ENCODE data around the gene TAL2. TPM values are rescaled to one million over a fixed set of nuclear protein-coding genes. Genes with fewer than 3 reads are reported as not detected.

The TAL2 gene
- total RNA-seq: not detected
- long read RNA-seq: 0 reads

DNA sequence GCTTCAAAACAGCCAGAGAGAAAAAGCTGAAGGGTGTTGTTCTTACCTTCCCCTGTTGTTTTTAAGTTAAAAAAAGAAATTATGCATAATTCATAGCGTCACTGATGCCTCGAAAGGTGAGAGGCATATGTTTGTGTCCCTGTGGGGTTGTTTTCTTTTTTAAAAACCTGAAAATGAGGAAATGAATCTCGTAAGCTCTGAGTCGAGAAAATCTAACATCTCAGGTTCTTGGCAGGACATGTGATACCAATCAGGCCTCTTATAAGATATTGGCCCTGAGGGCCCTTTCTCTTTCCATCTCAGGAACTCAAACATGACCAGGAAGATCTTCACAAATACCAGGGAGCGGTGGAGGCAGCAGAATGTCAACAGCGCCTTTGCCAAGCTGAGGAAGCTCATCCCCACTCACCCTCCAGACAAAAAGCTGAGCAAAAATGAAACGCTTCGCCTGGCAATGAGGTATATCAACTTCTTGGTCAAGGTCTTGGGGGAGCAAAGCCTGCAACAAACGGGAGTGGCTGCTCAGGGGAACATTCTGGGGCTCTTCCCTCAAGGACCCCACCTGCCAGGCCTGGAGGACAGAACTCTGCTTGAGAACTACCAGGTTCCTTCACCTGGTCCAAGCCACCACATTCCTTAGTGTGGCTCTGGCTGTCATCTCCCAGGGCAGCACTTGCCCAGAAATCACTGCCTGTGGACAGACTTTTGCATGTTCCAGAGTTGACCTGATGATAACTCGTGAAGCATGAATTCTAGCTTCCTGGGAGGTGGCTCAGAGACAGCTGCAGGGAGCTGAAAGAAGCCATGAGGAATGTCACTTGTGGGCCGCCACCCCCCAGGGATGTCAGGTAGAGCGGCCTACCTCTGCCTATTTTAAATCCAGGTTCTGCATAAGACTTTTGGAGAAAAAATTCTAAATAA, at the start of gene TAL2:
TSS of gene TAL2 (plus strand) at position 274 of the 921 bp plus-strand sequence. CDS start at position 314, 40 bp downstream.
- intact Hi-C loops (cut with DNase I): no loop called here
- ATAC-seq (no peak), DNase-seq (ENCODE audit: missing footprints) (no peak)

DNA sequence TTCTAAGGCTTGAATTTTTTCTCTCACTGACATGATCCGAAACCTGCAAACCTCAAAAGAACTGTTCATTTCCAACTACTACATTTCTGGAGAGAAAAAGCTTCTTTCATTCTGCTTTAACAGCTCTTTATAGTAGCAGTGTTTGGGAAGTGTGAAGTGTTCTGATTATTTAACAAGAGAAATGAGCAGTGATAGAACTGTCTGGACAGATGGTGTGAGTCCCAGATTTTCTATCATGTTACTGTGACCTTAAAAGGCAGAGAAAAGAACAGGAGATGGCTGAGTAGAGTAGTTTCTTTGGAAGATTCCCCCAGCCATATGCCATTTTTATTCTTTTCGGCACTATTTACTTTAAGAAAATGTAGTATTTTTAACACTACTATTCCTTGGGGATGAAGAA, 41.3 kb upstream of the TAL2 start:
- no peak for DNase-seq (ENCODE audit: missing footprints)
- ATAC-seq: no peak
- intact Hi-C loops (cut with DNase I): no loop called here

DNA sequence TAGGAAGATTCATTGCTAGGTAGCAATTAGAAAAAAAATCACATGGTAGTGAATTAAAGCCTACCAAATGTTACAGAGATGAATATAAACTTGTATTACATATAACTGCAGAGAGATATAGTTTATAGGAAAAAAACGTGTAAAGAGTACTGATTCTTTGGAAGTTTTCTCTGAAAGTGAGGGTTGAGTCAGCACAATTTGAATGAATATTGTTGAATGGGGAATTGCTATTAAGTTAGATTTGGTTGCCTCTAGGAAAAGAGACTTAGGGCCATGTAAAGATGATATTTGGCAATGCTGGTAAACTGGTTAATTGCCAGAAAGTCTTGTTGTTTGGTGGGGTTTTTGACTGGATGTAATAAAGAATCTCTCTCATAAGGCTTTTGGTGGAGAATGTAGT, 37.2 kb upstream of the TAL2 start:
- intact Hi-C loops (cut with DNase I): no loop called here
- ATAC-seq (no peak), DNase-seq (ENCODE audit: missing footprints) (no peak)

DNA sequence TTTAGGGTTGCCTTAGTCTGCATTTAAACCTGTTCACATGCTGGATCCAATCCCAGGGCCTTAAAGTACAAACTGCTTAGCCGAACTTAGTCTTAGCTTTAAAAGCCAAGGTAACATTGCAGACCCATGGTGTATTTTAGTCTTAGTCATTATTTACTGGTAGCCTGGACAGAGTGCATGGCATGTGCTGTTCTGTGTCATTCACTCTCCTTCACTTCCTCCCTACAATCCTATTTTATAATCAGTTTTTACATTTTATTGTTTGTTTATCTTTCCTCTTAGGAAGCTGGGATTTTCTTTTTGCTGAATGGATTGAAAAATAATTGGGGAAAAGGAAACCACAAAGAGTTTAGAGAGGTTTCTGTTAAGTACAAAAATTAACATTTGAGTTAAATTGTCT, 29.4 kb upstream of the TAL2 start:
- no peak for DNase-seq (ENCODE audit: missing footprints)
- no peak for ATAC-seq
- intact Hi-C loops (cut with DNase I): no loop called here

DNA sequence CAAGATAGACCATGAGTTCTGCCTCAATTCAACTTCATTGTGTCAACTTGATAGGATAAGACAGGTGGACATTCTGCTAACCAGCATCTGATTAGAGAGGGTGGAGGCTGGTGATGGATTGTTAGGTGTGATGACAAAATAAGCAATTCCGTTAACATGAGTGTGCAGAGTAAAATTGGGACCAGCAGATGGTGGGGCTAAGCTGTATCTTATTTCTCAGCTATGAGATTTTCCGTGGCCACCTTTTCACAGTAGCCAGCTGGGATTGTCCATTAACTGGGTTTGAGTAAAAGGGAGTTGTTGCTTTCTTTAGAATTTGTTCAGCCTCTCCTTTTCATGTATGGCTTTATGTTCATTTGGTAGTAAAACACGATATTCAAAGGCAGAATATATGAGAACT, 28.8 kb upstream of the TAL2 start:
- intact Hi-C loops (cut with DNase I): no loop called here
- DNase-seq (ENCODE audit: missing footprints) (no peak), ATAC-seq (no peak)

DNA sequence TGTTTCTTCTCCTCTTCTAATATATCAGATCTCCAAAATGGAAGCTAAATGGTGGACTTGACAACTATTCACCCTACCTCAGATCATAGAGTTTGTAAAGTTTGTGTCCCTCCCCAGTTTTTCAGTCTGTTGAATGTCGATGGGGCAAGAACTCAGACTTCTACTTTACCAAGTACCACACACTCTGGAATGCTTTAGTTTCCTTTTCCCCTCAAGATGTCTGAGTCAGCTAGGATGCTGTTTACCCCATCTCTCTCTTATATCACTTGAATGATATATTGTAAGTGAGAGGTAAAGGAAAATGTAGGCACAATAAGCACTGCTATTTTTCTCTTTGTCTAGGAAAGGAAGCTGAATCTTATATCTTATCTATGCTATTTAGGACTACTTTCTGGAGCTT, 25.9 kb upstream of the TAL2 start:
- DNase-seq (ENCODE audit: missing footprints) (no peak), ATAC-seq (no peak)
- intact Hi-C loops (cut with DNase I): no loop called here

DNA sequence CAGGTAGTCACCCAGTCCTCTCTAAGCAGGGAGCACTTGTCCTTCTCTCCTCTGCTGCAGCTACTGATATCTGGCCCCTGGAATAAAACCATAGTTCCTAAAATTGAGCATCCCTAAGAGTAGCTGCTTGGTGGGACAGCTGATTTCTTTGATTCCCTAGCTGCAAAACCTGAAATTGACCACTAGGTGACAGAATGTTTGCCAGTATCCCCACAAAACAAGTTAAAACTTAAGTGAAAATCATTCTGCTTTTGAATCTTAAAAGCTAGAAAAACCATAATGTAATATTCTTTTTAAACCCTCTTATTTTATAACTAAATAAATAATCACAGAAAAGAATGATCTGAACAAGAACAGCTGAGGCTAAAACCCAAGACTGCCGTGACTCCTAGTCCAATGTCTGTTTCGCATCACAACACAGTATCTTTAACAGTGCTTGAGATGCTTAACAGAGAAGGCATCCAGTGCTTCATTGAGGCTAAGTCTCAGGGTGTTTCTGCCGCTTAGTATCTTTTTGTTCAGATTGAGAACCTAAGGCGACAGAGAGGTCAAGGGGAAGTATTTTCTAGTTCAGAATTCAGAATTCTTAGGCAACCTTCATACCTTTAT, 24.4 kb upstream of the TAL2 start:
- ATAC-seq: no peak
- no peak for DNase-seq (ENCODE audit: missing footprints)
- intact Hi-C loops (cut with DNase I): no loop called here

DNA sequence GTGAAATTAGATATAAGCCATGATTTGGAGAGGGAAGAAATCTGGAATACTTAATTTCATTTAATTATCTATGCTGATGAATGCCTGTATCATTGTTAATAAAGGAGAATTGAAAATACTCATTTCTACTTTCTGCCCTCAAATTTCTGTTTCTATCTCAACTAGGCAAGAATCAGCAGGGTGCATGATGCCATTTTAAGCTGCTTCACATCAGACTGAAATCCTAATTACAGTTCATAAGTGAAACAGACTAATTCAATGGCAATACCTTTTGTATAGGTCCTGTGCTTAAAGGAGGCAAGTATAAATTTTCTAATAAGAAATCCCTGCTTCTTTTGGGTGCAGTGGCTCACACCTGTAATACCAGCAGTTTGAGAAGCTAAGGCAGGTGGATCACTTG, 22.3 kb upstream of the TAL2 start:
- intact Hi-C loops (cut with DNase I): no loop called here
- DNase-seq (ENCODE audit: missing footprints) (no peak), ATAC-seq (no peak)

DNA sequence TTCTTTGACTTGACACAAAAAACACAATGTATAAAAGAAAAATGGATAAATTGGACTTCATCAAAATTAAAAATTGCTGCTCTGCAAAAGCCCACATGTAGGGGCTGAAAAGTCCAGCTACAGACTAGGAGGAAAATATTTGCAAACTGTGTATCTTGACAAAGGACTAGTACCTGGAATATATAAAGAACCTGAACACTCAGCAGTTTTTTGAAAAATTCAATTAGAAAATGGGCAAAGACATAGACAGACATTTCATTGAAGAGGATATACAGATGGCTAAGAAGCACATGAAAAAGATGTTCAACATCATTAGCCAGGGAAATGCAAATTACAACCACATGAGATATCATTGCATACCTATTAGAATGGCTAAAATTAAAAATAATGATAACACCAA, 18.5 kb upstream of the TAL2 start:
- no peak for ATAC-seq
- no peak for DNase-seq (ENCODE audit: missing footprints)
- intact Hi-C loops (cut with DNase I): no loop called here

DNA sequence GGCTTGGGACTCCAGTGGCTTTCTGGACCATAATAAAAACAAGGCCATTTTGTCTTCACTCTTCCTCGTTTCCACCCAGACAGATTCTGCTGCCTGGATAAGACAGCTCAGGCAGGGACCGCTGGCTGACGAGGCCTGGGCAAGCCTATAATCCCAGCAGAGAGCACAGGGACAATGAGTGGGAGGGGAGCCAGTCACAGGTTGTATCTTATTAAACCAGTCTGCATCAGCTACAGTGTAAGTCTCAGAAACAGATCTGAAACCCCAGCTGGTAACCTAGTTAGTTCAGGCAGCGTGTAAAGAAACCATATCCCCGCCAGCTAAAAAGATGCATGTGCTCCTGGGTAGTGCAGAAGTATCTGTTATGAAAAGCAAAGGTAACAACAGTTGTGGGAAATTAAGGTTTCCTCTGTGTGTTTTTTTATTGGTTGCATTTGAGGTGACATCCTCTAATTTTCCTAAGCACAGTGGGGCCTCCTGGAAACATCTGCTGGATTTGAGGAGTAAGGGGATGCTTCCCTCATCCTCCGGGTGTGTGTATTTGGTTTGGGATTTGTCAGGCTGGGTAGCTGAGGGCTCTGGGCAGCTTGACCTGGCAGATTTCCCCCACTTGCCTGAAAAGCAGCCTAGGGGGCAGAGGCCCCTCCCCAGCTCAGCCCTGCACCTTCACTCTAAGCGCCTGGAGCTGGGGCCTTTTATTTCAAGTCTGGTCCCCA, 15.2 kb upstream of the TAL2 start:
- no peak for DNase-seq (ENCODE audit: missing footprints)
- no peak for ATAC-seq
- intact Hi-C loops (cut with DNase I): no loop called here

DNA sequence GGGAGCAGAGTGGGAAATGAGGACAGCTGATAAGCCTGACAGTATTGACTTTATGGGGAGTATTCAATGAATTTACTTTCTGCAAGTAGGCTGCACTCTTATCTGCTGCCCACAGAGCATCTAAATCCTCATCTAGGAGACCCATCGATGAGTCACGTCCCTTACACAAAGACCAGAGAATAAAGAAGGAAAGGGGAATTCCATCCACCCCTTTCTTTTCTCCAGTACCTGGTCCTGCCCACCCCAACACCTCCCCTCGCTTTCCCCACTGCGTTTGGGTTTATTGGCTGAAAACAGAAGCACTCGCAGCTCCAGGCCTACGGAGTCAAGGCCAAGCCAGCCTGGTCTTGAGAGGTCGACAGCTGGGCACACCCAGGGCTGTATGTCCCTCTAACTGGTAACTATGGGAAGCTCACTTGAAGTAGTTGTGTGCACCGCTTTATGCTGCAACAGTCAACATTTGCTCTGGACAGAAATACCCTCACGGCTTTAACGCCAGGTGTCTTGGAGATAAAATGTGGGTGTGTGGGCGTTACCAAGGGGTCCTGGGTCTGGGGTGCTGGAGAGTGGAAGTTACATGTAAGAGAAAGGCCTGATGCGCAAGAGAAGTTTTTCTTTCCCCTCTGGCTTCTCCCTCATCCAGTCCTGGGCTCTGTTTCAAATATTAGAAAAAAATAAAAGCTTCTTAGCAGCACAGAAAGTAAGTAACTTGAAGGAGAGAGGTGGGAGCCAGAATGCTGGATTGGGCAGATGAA, 14.5 kb upstream of the TAL2 start:
- intact Hi-C loops (cut with DNase I): no loop called here
- DNase-seq (ENCODE audit: missing footprints): no peak
- no peak for ATAC-seq

DNA sequence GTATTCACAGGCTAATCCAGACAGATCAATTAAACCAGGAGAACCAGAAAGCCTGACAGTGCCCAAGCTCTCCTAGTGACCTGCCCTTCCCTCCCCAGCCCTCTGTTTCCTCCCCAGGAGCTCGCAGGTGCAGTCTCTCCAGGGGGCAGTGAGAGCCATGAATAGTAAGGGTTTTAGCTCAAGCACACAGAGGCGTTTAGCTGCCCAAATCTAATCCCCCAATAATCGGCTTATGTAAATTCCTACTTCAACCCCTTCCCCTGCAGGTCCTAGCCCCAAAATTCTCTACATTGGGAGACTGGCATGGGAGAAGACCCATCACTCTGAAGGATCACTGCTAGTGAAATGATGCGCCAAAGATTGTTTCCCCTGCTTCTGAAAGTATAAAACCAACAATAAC, 10.5 kb upstream of the TAL2 start:
- no peak for ATAC-seq
- no peak for DNase-seq (ENCODE audit: missing footprints)
- intact Hi-C loops (cut with DNase I): no loop called here

DNA sequence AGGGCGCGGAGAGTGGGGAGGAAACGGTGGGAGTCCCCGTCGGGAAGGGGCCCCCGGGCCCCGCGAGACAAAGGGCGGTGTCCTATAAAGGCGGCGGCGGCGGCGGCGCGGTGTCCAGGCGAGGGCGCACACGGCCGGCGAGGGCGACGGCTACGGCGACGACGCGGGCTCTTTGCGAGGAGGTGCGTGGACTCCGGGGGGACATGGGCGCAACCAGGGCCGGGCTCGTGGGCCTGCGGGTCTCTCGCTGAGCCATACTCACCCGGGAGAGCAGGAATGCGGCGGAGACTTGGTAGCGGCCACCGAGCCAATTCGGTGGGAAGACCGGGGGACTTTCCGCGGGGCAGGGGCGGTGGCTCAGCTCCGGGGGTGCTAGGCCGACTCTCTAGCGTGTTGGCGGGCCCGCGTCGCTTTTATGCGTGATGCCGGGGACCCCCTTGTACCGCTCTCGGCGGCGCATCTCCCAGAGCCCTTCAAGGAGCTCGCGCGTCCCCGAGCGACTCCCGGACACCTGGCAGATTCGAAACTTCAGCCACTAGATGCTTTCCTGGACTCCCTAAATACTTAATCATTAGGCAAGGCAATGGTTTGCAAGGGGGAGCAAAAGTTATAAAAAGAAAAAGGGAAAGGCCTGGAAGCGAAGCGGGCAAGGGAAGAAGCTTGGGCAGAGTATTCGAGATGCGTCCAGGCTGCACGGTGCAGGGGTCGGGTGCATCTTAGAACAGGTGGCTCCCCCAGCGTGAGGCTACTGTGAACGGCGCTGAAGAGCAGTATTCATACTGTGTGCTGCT, 5.9 kb upstream of the TAL2 start:
- no peak for DNase-seq (ENCODE audit: missing footprints)
- peak; percentile 76 for ATAC-seq
- intact Hi-C loops (cut with DNase I): loop anchor here (1.0 kb wide), 1 partner anchor 62 kb away; no protein-coding TSS in a partner anchor

DNA sequence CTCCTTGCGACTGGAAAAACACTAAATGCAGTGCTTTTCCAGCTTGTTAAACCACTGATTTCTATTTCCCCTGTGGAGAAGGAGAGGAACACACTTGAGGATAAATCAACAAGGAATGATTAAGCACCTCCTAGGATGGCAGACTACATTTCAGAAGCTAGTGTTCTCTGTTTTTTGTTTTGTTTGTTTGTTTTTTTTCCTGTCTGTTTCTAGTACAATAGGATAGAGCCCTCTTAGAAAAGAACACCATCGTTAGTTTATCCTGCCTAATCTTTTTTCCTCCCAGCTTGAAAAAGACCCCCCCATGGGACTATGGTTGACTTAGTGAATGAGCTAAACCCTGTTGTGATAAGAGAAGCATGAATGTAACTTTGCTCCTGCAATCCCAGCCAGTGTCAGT, 3.9 kb upstream of the TAL2 start:
- ATAC-seq: no peak
- intact Hi-C loops (cut with DNase I): no loop called here
- no peak for DNase-seq (ENCODE audit: missing footprints)

DNA sequence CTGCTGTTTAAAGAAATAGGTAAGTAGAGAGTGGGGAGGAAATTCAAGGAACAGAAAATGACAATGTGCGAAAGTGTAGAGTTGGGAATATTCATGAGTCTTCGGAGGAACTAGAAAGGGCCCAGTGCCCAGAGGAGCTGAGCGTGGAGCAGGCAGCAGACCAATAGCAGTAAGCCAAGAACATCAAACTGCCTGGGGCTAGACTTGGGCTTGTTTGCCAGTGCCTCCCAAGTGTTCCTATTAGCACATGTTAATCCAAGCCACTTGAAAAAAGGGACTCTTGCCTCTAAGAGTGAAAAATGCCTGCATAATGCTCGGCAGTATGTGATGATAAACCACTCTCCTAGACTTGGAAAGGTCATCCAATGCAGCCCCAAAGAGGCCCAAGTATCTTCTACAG, 1.2 kb upstream of the TAL2 start:
- ATAC-seq: no peak
- intact Hi-C loops (cut with DNase I): no loop called here
- no peak for DNase-seq (ENCODE audit: missing footprints)

DNA sequence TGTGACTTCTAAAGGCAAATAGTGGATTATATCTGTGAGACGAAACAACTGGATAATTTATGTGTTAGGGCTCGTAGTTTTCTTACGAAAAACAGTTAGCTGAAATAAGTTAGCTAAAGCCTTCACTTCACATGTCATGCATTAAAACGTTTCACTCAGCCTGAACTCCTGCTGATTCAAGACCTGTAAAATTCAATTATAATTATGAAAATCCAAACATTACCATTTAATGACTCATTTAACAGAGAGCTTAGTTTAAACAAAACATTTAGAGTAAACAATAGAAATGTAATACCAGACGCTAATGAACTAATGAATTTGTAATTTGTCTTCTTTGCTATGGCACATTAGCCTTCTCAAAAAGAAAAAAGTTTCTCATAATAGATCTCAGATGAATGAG, 1.7 kb downstream of the TAL2 start:
- ATAC-seq (no peak), DNase-seq (ENCODE audit: missing footprints) (no peak)
- intact Hi-C loops (cut with DNase I): no loop called here

DNA sequence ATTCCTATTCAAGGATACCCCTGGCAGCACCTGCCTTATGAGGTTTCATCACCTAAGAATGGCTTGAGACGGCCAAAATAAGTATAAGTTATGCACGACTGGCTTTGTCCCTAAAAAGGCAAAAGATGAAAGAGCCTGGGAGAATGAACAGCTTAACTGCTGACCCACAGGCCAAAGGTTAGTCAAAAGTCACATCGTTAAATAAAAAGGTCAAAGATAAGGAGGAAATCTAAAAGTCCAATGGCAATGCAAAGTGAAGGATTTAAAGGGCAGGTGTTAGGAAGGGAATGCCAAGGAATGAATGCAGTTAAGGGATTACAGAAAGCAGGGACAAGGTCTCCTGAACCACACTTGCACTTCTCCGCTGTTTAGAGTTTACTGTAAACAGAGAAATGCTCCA, 5.6 kb downstream of the TAL2 start:
- no peak for DNase-seq (ENCODE audit: missing footprints)
- intact Hi-C loops (cut with DNase I): no loop called here
- ATAC-seq: no peak

DNA sequence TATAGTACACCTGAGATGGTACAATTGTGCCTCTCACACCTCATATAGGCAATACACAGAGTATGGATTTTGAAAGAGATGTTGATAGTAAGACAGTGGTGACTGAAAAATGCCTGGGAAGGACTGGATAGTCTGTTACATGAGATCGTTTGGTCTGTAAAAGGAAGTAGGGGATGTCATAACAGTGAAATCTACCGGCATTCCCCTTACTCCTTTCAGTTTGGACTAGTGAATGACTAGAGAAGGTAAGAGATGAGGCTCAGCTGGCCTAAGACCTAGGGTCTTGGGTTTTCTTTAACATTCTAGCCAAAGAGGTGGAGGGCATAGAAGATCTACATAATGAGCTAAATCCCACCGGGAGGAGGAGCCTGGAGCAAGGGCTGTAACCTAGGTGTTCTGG, 8.1 kb downstream of the TAL2 start:
- intact Hi-C loops (cut with DNase I): no loop called here
- ATAC-seq (no peak), DNase-seq (ENCODE audit: missing footprints) (no peak)

All from Right ventricle myocardium inferior (tissue), 1 donor.